CD4-positive, alpha-beta memory T cell (primary cell): ENCODE data around the gene TAS1R2. TPM values are rescaled to one million over a fixed set of nuclear protein-coding genes. Genes with fewer than 3 reads are reported as not detected.
A peak's percentile ranks its signal among the peaks of the same experiment; 100 is the strongest.

Experiments
- CTCF ChIA-PET: fragments of 350-600 bp; sonication (Branson Sonifier 250); formaldehyde crosslinking; loops from one replicate; lab custom pipeline; 2021; ENCODE audit warnings: inconsistent platforms; ENCODE audit not compliant: partially characterized antibody; lab: Charles Lee
- POLR2A ChIA-PET: fragments of 350-600 bp; sonication (Branson Sonifier 250); formaldehyde crosslinking; loops from one replicate; lab custom pipeline; 2021; ENCODE audit not compliant: partially characterized antibody; lab: Charles Lee
- DNase-seq, 5 donors: peaks; one replicate each; pipeline versions ENCODE4 v3.0.0 to v3.0.0-alpha.2; 2020 to 2022; ENCODE audit warnings: mixed read lengths in 1 of 5
- H3K27ac ChIP-seq: one replicate; pipeline ENCODE4 v1.7.0; 2013; ENCODE audit warnings: low read depth, low read length
- H3K27me3 ChIP-seq: 2 replicates; pipeline ENCODE4 v1.7.0; 2013; ENCODE audit warnings: mild to moderate bottlenecking, low read length, moderate library complexity; ENCODE audit not compliant: insufficient read depth
- H3K36me3 ChIP-seq: 2 replicates; pipeline ENCODE4 v1.7.0; 2013; ENCODE audit warnings: mild to moderate bottlenecking, low read length, moderate library complexity; ENCODE audit not compliant: insufficient read depth
- H3K4me1 ChIP-seq: 2 replicates; pipeline ENCODE4 v1.7.0; 2013; ENCODE audit warnings: mild to moderate bottlenecking, low read length, moderate library complexity; ENCODE audit not compliant: insufficient read depth
- H3K4me3 ChIP-seq, 2 donors: one replicate each; pipeline ENCODE4 v1.7.0; 2013; ENCODE audit warnings: low read length in 2 of 2, mild to moderate bottlenecking in 1 of 2
- H3K9me3 ChIP-seq, 2 donors: one replicate each; pipeline ENCODE4 v1.7.0; 2013; ENCODE audit warnings: low read length in 2 of 2, control low read depth in 1 of 2; ENCODE audit not compliant: control insufficient read depth in 1 of 2
- H3K27ac Mint-ChIP-seq, 7 donors: one replicate each; pipeline ENCODE4 v1.8.0; 2020 to 2021; ENCODE audit warnings: mixed read lengths in 7 of 7, mild to moderate bottlenecking in 6 of 7, inconsistent platforms in 3 of 7, moderate library complexity in 3 of 7
- H3K27me3 Mint-ChIP-seq, 2 donors: one replicate each; pipeline ENCODE4 v1.8.0; 2020 to 2021; ENCODE audit warnings: mixed read lengths in 2 of 2
- H3K36me3 Mint-ChIP-seq, 2 donors: one replicate each; pipeline ENCODE4 v1.8.0; 2020 to 2021; ENCODE audit warnings: mixed read lengths in 2 of 2, inconsistent platforms in 1 of 2, mild to moderate bottlenecking in 1 of 2
- H3K4me1 Mint-ChIP-seq, 4 donors: one replicate each; pipeline ENCODE4 v1.8.0; 2020 to 2021; ENCODE audit warnings: mixed read lengths in 4 of 4, mild to moderate bottlenecking in 1 of 4
- H3K4me3 Mint-ChIP-seq, 8 donors: one replicate each; pipeline ENCODE4 v1.8.0; 2020 to 2021; ENCODE audit warnings: mixed read lengths in 8 of 8, mild to moderate bottlenecking in 7 of 8, moderate library complexity in 6 of 8, inconsistent platforms in 3 of 8
- H3K9me3 Mint-ChIP-seq, 8 donors: one replicate each; pipeline ENCODE4 v1.8.0; 2020 to 2021; ENCODE audit warnings: mixed read lengths in 8 of 8, mild to moderate bottlenecking in 5 of 8, inconsistent platforms in 3 of 8, moderate library complexity in 1 of 8
- intact Hi-C: fragments of 100-400 bp; cut with micrococcal nuclease; formaldehyde crosslinking; loops from one replicate; pipeline ENCODE4 v1.15.1; 2023
- polyA plus RNA-seq, 2 donors: library from polyadenylated mRNA; unstranded; fragments of 300-500 nt; fragmentation: Illumina TruSeq; gene quantifications; one replicate each; pipeline ENCODE4 v1.2.3, GENCODE V29; 2021
- total RNA-seq, 2 experiments: library from RNA; stranded (reverse); gene quantifications; one replicate each; pipeline ENCODE4 v1.2.3, GENCODE V29; 2021

The TAS1R2 gene
- total RNA-seq: not detected
- not detected for polyA plus RNA-seq

GRCh38 chr1:18859560-18859959 lies at the start of gene TAS1R2:
Gene TAS1R2, minus strand, starts transcription at chr1:18859660. Its CDS starts 0 bp downstream, at chr1:18859660.
- Mint-ChIP-seq H3K27me3 (peaks cover 3 to 7% of the 10 kb centered on the region in 2 donors), H3K4me1 (no peaks in the 10 kb centered on the region), H3K36me3 (no peaks in the 10 kb centered on the region), H3K9me3 (peaks cover 0 to 2% (median 0%) of the 10 kb centered on the region in 8 donors), H3K4me3 (no peak within 1 kb of the TSS), H3K27ac (no peak within 1 kb of the TSS)
- Histone ChIP-seq H3K36me3 (no peaks in the 10 kb centered on the region), H3K4me1 (no peaks in the 10 kb centered on the region), H3K27ac (no peak within 1 kb of the TSS), H3K4me3 (no peak within 1 kb of the TSS), H3K9me3 (no peaks in the 10 kb centered on the region), H3K27me3 (no peaks in the 10 kb centered on the region)
- ChIA-PET CTCF (no interaction called here), POLR2A (no interaction called here)
- intact Hi-C loops: no loop called here
- no peak for DNase-seq

- Histone ChIP-seq H3K4me3 (no peak overlapping the region), H3K27me3 (no peaks in the 10 kb centered on the region), H3K27ac (no peak overlapping the region), H3K9me3 (no peaks in the 10 kb centered on the region), H3K36me3 (peaks cover 49% of the 10 kb centered on the region), H3K4me1 (peaks cover 5% of the 10 kb centered on the region)
- POLR2A ChIA-PET: interaction anchor here (1.2 to 4.9 kb wide), 6 partner anchors 19 to 166 kb away, joined by 4 to 34 read pairs (median 13); partner anchors contain the start of gene IFFO2
- H3K9me3 Mint-ChIP-seq: no peaks in the 10 kb centered on the region
- peak overlapping the region in 5 of 7 donors; percentile 57 to 85 (median 70) for H3K27ac Mint-ChIP-seq
- H3K4me3 Mint-ChIP-seq: no peak overlapping the region
- H3K27me3 Mint-ChIP-seq: no peaks in the 10 kb centered on the region
- H3K36me3 Mint-ChIP-seq: peaks cover 30 to 65% of the 10 kb centered on the region in 2 donors
- no peak for DNase-seq
- intact Hi-C loops: loop anchor here (1.0 kb wide), 5 partner anchors 24 to 188 kb away; partner anchors contain the start of gene IFFO2
- H3K4me1 Mint-ChIP-seq: peaks cover 8 to 18% (median 11%) of the 10 kb centered on the region in 4 donors
- CTCF ChIA-PET: interaction anchor here (0.6 to 17.3 kb wide), 24 partner anchors 8 to 632 kb away, joined by 3 to 443 read pairs (median 4); partner anchors contain the start of gene IFFO2
These were observed 48.7 kb upstream of the TAS1R2 start for GRCh38 chr1:18907917-18908845.

DNA sequence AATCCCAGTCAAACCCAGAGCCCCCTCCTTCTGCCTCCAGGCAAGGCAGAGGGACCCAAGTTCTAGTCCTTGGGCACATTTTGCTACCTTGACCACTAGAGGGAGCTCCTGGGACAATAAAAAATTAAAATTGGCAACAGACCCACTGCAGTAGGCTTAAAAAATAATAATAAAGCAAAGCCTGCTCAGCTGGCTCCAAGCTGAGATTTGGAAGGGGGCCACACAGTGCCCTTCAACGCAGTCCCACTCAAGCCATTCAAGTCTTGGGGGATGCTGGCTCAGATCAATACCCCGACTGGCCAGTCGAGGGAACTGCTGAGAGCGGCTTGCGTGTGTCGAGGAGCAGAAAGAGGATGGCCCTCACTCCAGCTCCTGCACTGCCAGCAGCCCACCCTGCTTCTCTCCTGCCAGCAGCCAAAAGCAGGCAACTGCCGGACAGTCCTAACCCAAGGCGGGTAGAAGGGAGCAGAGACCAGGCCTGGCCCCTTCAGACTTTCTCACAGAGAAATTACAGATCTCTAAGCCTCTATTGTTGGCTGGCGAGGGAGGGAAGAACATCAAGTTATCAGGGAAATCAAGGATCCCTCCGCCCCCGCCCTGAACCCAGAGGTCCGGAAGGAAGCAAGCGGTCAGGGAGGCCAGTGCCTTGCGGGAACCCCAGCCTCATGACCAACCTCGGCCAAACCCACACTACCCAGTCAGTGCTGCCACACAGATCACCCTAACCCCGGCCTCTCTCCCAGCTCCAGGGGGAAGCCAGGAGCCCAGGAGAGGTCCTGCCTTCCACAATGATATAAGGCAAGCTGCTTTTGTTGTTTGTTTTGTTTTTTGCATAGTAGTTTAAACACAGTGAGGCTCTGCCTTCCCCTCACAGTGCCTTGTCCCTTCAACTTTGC lies 47.8 kb upstream of the TAS1R2 start:
- no peak overlapping the region for H3K4me3 ChIP-seq
- H3K27ac ChIP-seq: no peak overlapping the region
- DNase-seq: peak; percentile 69 to 82 (median 75)
- intact Hi-C loops: loop anchor here (1.0 kb wide), 5 partner anchors 23 to 189 kb away; partner anchors contain the start of gene IFFO2
- H3K9me3 ChIP-seq: no peaks in the 10 kb centered on the region
- Mint-ChIP-seq H3K4me1 (peaks cover 5 to 24% (median 13%) of the 10 kb centered on the region in 4 donors), H3K27ac (peak overlapping the region in 6 of 7 donors; percentile 13 to 85 (median 62)), H3K4me3 (peak overlapping the region in 1 of 8 donors; percentile 63), H3K9me3 (no peaks in the 10 kb centered on the region), H3K27me3 (no peaks in the 10 kb centered on the region), H3K36me3 (peaks cover 30 to 56% of the 10 kb centered on the region in 2 donors)
- peaks cover 9% of the 10 kb centered on the region for H3K4me1 ChIP-seq
- no peaks in the 10 kb centered on the region for H3K27me3 ChIP-seq
- ChIA-PET CTCF (interaction anchor here (0.6 to 17.3 kb wide), 22 partner anchors 9 to 633 kb away, joined by 3 to 443 read pairs (median 6); partner anchors contain the start of gene IFFO2), POLR2A (interaction anchor here (0.9 to 4.9 kb wide), 7 partner anchors 16 to 167 kb away, joined by 3 to 34 read pairs (median 7); partner anchors contain the start of gene IFFO2)
- H3K36me3 ChIP-seq: peaks cover 42% of the 10 kb centered on the region

GRCh38 chr1:18903291-18903756 lies 43.9 kb upstream of the TAS1R2 start:
- ChIA-PET POLR2A (interaction anchor here (0.6 to 4.6 kb wide), 20 partner anchors 10 to 582 kb away, joined by 3 to 55 read pairs (median 6); partner anchors contain the start of genes CAPZB and IFFO2), CTCF (interaction anchor here (0.7 to 17.3 kb wide), 9 partner anchors 10 to 176 kb away, joined by 3 to 443 read pairs (median 6); no protein-coding TSS in a partner anchor)
- no peaks in the 10 kb centered on the region for H3K9me3 ChIP-seq
- Mint-ChIP-seq H3K9me3 (no peaks in the 10 kb centered on the region), H3K27ac (peak overlapping the region; percentile 80 to 99 (median 96)), H3K4me3 (peak overlapping the region; percentile 85 to 93 (median 90)), H3K27me3 (no peaks in the 10 kb centered on the region), H3K36me3 (peaks cover 0 to 26% of the 10 kb centered on the region in 2 donors), H3K4me1 (peaks cover 11 to 45% (median 22%) of the 10 kb centered on the region in 4 donors)
- DNase-seq: no peak
- no peaks in the 10 kb centered on the region for H3K27me3 ChIP-seq
- peak overlapping the region; percentile 47 to 67 for H3K4me3 ChIP-seq
- H3K36me3 ChIP-seq: peaks cover 11% of the 10 kb centered on the region
- H3K4me1 ChIP-seq: peaks cover 23% of the 10 kb centered on the region
- peak overlapping the region; percentile 66 for H3K27ac ChIP-seq
- intact Hi-C loops: no loop called here

DNA sequence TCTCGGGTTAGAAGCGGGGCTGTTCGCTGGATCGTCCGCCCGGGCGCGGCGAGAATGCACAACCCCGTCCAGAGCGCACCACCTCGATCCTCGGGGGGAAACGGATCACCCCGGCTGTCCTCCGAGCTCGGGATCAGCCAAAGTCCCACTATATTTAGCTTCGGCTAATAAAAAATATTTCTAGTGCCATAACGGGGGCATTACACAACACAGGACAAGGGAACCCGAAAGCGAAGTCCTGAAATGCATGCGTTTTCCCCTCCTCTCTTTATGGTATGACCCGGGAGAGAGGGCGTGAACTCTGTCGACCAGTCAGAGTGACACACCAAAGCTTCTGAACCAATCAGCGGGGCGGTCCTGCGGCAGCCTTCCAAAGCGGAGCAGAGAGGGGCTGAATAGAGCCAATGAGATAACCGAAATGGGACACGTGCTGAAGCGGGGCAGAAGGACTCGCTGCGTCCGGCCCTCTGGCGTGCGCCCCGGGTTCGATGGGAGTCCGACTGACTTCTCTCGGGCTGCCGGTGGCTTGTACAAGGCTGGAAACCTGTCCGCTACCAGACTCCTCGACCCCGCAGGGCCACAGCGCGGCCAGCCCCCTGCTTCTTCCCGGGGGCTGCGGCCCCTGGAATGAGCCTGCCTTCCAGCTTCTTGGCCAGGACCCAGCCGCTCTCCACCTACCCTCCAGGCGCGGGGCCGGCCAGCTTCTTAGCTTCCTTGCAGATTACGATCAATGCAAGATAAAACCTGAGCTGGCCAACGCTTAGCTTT lies 43.2 kb upstream of the TAS1R2 start, which contains the start of gene ALDH4A1:
Gene ALDH4A1 (minus strand): TSS at position 33 of the 768 bp plus-strand sequence. CDS start 32 bp downstream, at position 1.
- intact Hi-C loops: loop anchor here (1.0 kb wide), 2 partner anchors 18 to 54 kb away; partner anchors contain the start of gene IFFO2
- H3K36me3 ChIP-seq: peaks cover 5% of the 10 kb centered on the region
- H3K36me3 Mint-ChIP-seq: peaks cover 0 to 21% of the 10 kb centered on the region in 2 donors
- H3K4me3 ChIP-seq: peak within 1 kb of the TSS; percentile 47 to 67
- H3K27ac ChIP-seq: peak within 1 kb of the TSS; percentile 66
- peaks cover 11 to 45% (median 22%) of the 10 kb centered on the region in 4 donors for H3K4me1 Mint-ChIP-seq
- no peaks in the 10 kb centered on the region for H3K27me3 Mint-ChIP-seq
- peak within 1 kb of the TSS; percentile 92 to 99 (median 97) for H3K27ac Mint-ChIP-seq
- peak; percentile 93 to 97 (median 94) for DNase-seq
- ChIA-PET CTCF (interaction anchor here (0.7 to 17.3 kb wide), 10 partner anchors 11 to 177 kb away, joined by 3 to 443 read pairs (median 6); no protein-coding TSS in a partner anchor), POLR2A (interaction anchor here (0.6 to 4.6 kb wide), 20 partner anchors 10 to 583 kb away, joined by 3 to 55 read pairs (median 6); partner anchors contain the start of genes CAPZB and IFFO2)
- no peaks in the 10 kb centered on the region for H3K9me3 ChIP-seq
- no peaks in the 10 kb centered on the region for H3K9me3 Mint-ChIP-seq
- no peaks in the 10 kb centered on the region for H3K27me3 ChIP-seq
- H3K4me3 Mint-ChIP-seq: peak within 1 kb of the TSS; percentile 90 to 96 (median 92)
- peaks cover 23% of the 10 kb centered on the region for H3K4me1 ChIP-seq
